Tibial artery (tissue), 4 donors: ENCODE measurements around the gene CCDC186.

Experiments used
- DNase-seq, 2 donors: peaks; one replicate each; pipeline ENCODE4 v3.0.0-alpha.2; 2019
- H3K27ac ChIP-seq, 2 donors: fragments of 200-600 bp; sonication (generic) in 1 of 2; 1 replicate in 1 of 2; 2 replicates in 1 of 2; pipeline ENCODE4 v1.5.1; 2018 to 2019; ENCODE audit warnings: mild to moderate bottlenecking in 1 of 2
- H3K27me3 ChIP-seq, 2 donors: fragments of 200-600 bp; sonication (generic) in 1 of 2; one replicate each; pipeline versions ENCODE4 v1.5.1 to v1.6.0; 2016 to 2019
- H3K36me3 ChIP-seq, 3 donors: fragments of 200-600 bp; sonication (generic) in 2 of 3; one replicate each; pipeline ENCODE4 v1.5.1; 2016 to 2019; ENCODE audit warnings: mild to moderate bottlenecking in 2 of 3
- H3K4me1 ChIP-seq, 4 donors: fragments of 200-600 bp; sonication (generic) in 2 of 4; 1 replicate in 3 of 4; 2 replicates in 1 of 4; pipeline ENCODE4 v1.5.1; 2016 to 2019
- H3K4me3 ChIP-seq, 2 donors: fragments of 200-600 bp; sonication (generic) in 1 of 2; 1 replicate in 1 of 2; 2 replicates in 1 of 2; pipeline ENCODE4 v1.5.1; 2018 to 2019; ENCODE audit warnings: mild to moderate bottlenecking in 2 of 2
- H3K9me3 ChIP-seq, 3 donors: fragments of 200-600 bp; sonication (generic) in 1 of 3; one replicate each; pipeline ENCODE4 v1.5.1; 2016 to 2019
- intact Hi-C: fragments of 100-400 bp; cut with DNase I; formaldehyde crosslinking; loops from one replicate; pipeline ENCODE4 v1.15.0; 2023; ENCODE audit warnings: low total_unique reads
- TF ChIP-seq, protein P1 (sequence below), 2 experiments: fragments of 200-600 bp in 1 of 2; fragments of 450-650 bp in 1 of 2; IDR thresholded peaks; one replicate each; pipeline ENCODE4 v1.5.1; 2017 to 2019; ENCODE audit warnings: antibody characterized with exemption in 2 of 2, mild to moderate bottlenecking in 1 of 2, moderate library complexity in 1 of 2

Gene CCDC186

DNA sequence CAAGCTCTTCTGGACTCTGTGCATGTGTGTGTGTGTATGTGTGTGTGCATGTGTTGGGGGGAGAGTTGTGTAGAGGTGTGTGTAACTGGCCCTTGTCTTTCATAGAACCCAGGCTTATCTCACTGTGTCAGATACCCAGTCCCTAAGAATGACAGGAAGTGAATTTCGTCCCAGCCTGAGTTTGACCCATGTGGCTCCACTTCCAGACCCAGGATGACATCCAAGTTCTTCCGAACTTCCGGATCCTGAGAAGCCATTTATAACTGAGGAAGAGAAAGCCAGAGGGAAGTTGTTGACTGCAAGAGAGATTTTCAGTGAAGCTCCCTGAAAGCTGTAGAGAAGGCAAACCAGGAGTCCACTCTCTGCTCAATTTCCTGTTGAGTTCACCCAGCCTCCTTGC lies 77.1 kb downstream of the CCDC186 start:
- intact Hi-C loops = no loop called here
- H3K36me3 ChIP-seq = no peaks in the 10 kb centered on the region
- H3K4me3 ChIP-seq = no peak overlapping the region
- H3K27ac ChIP-seq = no peak overlapping the region
- TF ChIP-seq, protein P1, sequence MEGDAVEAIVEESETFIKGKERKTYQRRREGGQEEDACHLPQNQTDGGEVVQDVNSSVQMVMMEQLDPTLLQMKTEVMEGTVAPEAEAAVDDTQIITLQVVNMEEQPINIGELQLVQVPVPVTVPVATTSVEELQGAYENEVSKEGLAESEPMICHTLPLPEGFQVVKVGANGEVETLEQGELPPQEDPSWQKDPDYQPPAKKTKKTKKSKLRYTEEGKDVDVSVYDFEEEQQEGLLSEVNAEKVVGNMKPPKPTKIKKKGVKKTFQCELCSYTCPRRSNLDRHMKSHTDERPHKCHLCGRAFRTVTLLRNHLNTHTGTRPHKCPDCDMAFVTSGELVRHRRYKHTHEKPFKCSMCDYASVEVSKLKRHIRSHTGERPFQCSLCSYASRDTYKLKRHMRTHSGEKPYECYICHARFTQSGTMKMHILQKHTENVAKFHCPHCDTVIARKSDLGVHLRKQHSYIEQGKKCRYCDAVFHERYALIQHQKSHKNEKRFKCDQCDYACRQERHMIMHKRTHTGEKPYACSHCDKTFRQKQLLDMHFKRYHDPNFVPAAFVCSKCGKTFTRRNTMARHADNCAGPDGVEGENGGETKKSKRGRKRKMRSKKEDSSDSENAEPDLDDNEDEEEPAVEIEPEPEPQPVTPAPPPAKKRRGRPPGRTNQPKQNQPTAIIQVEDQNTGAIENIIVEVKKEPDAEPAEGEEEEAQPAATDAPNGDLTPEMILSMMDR (IDR thresholded peaks at IDR 0.05) = no peak
- no peak for DNase-seq
- H3K27me3 ChIP-seq = peaks cover 0 to 4% of the 10 kb centered on the region in 2 donors
- no peaks in the 10 kb centered on the region for H3K9me3 ChIP-seq
- H3K4me1 ChIP-seq = peaks cover 0 to 27% (median 7%) of the 10 kb centered on the region in 4 donors

DNA sequence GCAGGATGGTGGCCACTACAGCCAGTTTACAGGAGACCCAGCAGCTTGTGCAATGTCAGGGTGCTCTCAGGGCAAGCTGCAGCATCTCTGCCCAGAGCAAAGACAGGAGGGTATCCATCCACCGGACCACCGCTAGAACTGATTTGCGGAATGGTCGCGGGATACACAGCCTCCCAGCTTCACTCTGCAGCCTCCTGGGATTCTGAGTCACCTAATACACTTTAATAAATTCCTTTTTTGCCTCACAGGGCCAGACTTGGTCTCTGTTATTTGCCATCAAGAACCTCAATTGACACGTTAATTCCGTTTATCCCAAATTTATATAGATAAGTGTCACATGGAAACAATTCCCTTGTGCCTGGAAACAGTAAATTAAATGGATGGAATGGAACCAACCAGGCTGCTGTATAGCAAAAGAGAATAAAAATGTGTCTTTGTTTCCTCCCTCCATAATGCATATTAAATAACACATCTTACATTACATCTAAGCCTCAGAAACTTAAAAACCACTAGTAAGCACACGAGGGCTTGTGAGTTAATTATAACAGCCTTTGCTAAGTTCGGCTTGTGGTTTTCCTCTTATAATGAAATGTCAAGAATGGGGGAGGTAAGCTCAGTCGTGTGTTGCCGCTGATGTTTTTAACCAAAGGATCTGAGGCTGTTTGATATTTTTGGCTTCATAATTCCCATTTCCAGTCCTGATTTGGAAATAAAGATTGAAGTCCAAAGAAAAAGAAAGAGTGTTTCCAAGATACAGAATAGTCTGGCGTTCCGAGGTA lies 78.3 kb downstream of the CCDC186 start:
- H3K4me3 ChIP-seq = no peak overlapping the region
- DNase-seq = no peak

DNA sequence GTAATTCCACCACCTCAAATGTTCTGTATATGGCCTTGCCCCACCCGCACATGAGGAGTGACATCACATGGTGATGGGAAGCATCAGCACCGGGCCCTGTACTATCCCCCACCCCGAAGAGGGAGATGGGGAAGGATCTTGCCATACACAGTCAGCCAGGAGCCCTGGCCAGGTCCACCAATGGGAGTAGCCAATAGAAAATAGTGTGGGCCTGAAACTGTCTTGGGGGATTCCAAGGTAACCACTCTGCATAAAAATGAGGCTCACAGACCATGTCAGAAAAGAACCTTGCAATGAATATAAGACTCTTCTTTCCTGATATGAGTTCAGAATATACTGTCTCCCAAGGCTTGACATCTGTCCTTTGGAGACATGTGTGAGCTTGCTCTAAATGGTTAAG lies 79.2 kb downstream of the CCDC186 start:
- H3K4me3 ChIP-seq = no peak overlapping the region
- no peaks in the 10 kb centered on the region for H3K36me3 ChIP-seq
- TF ChIP-seq, protein P1 (IDR thresholded peaks at IDR 0.05) = no peak
- H3K27ac ChIP-seq = no peak overlapping the region
- H3K27me3 ChIP-seq = no peaks in the 10 kb centered on the region
- H3K4me1 ChIP-seq = peaks cover 0 to 12% (median 2%) of the 10 kb centered on the region in 4 donors
- intact Hi-C loops = no loop called here
- no peak for DNase-seq
- no peaks in the 10 kb centered on the region for H3K9me3 ChIP-seq

More for the DNA sequence above, 78.3 kb downstream of the CCDC186 start:
- H3K27ac ChIP-seq = no peak overlapping the region
- peaks cover 0 to 4% of the 10 kb centered on the region in 2 donors for H3K27me3 ChIP-seq
- H3K4me1 ChIP-seq = peaks cover 0 to 17% (median 4%) of the 10 kb centered on the region in 4 donors
- TF ChIP-seq, protein P1 (IDR thresholded peaks at IDR 0.05) = no peak
- intact Hi-C loops = no loop called here
- no peaks in the 10 kb centered on the region for H3K36me3 ChIP-seq
- no peaks in the 10 kb centered on the region for H3K9me3 ChIP-seq

DNA sequence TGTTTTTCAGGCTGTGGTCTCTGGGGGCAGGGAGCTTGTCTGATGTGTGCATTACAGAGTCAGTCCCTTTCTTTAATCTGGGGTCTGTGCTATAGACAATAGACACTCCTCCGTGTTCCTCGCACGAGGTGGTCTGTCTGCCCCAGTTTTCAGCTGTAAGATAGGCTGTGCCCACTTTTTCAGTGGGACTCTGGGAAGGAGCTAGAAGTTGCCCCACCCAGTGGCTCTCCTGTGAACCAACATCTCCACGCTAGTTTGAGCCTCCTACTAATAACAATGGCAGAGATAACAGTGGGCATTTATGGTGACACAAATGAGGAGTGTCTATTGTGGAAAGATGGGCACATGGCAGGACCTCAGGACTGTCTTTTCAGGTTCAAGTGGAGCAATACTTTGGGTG lies 86.3 kb downstream of the CCDC186 start:
- no peak overlapping the region for H3K27ac ChIP-seq
- TF ChIP-seq, protein P1 (IDR thresholded peaks at IDR 0.05) = no peak
- no peak for DNase-seq
- intact Hi-C loops = no loop called here
- H3K4me1 ChIP-seq = no peaks in the 10 kb centered on the region
- H3K27me3 ChIP-seq = no peaks in the 10 kb centered on the region
- H3K4me3 ChIP-seq = no peak overlapping the region
- no peaks in the 10 kb centered on the region for H3K9me3 ChIP-seq
- no peaks in the 10 kb centered on the region for H3K36me3 ChIP-seq

DNA sequence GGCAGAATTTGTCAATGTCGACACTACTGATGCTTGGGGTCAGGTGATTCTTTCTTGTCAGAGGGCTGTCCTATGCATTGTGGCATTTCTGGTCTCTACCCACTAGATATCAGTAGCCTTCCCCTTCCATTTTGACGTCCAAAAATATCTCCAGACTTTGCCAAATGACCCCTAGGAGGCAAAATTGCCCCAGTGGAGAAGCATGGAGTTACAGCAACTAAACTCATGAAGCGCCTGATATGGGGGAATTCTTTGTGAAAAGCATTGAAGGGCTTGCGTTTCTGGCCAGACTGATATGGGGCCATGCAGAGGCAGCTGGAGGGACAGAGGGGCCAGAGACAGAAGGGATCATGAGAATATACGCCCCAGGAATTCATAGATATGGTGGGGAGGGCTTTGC lies 86.7 kb downstream of the CCDC186 start:
- intact Hi-C loops = no loop called here
- TF ChIP-seq, protein P1 (IDR thresholded peaks at IDR 0.05) = no peak

More for the DNA sequence above, 86.7 kb downstream of the CCDC186 start:
- Histone ChIP-seq H3K4me3 (no peak overlapping the region), H3K9me3 (no peaks in the 10 kb centered on the region), H3K4me1 (no peaks in the 10 kb centered on the region), H3K27ac (no peak overlapping the region), H3K27me3 (no peaks in the 10 kb centered on the region), H3K36me3 (no peaks in the 10 kb centered on the region)
- no peak for DNase-seq
